Vagina (tissue), 2 donors: ENCODE results near the gene YPEL1.

Experiments used
- POLR2AphosphoS5 ChIP-seq, 2 donors: sonication (generic); formaldehyde crosslinking; IDR thresholded peaks; one replicate each; pipeline ENCODE4 v1.9.0; 2017; ENCODE audit warnings: antibody characterized with exemption in 2 of 2, mild to moderate bottlenecking in 2 of 2, low read depth in 1 of 2; ENCODE audit not compliant: insufficient read depth in 1 of 2
- TF ChIP-seq, protein P1 (sequence below), 3 experiments: fragments of 450-650 bp in 2 of 3; fragments of 200-600 bp in 1 of 3; sonication (generic) in 1 of 3; IDR thresholded peaks; one replicate each; pipeline ENCODE4 v1.5.1; 2017 to 2019; ENCODE audit warnings: antibody characterized with exemption in 3 of 3, mild to moderate bottlenecking in 2 of 3, moderate library complexity in 2 of 3

DNA sequence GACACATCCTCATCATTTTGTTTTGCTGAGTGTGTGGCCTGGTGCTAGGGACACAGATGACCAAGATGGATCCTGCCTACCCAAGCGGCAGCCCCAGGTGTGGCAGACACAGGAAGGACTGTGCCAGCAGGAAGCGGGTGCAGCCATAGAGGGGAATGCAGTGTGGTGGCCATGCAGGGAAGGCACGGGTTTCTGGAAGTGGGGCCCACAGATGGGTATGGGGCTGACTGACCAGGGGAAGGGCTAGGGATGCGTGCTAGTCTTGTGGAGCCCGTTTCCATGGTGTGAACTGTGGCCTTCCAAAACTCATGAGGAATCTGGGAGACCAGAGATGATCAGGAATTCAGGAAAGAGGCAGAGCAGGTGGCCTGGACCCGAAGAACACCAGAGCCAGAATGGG lies 33.5 kb downstream of the YPEL1 start:
- no peak for TF ChIP-seq POLR2AphosphoS5 (IDR thresholded peaks at IDR 0.05; ENCODE audit: insufficient read depth in 1 of 2, low read depth in 1 of 2)
- TF ChIP-seq, protein P1, sequence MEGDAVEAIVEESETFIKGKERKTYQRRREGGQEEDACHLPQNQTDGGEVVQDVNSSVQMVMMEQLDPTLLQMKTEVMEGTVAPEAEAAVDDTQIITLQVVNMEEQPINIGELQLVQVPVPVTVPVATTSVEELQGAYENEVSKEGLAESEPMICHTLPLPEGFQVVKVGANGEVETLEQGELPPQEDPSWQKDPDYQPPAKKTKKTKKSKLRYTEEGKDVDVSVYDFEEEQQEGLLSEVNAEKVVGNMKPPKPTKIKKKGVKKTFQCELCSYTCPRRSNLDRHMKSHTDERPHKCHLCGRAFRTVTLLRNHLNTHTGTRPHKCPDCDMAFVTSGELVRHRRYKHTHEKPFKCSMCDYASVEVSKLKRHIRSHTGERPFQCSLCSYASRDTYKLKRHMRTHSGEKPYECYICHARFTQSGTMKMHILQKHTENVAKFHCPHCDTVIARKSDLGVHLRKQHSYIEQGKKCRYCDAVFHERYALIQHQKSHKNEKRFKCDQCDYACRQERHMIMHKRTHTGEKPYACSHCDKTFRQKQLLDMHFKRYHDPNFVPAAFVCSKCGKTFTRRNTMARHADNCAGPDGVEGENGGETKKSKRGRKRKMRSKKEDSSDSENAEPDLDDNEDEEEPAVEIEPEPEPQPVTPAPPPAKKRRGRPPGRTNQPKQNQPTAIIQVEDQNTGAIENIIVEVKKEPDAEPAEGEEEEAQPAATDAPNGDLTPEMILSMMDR (IDR thresholded peaks at IDR 0.05), result no peak
